Naive B cell (primary cell): Measurements from ENCODE around the gene CHADL. TPM values are rescaled to one million over a fixed set of nuclear protein-coding genes. Genes with fewer than 3 reads are reported as not detected.

Experiments
- ATAC-seq, 2 donors: fragments of 150-1000 bp; cut with Tn5 transposase; 2 replicates each; pipeline ENCODE4 v1.10.0; 2021; ENCODE audit warnings: low read depth in 2 of 2, mild to moderate bottlenecking in 2 of 2, moderate library complexity in 2 of 2
- DNase-seq: peaks from one replicate; pipeline ENCODE4 v3.0.0; 2022
- H3K27ac Mint-ChIP-seq, 6 donors: one replicate each; pipeline ENCODE4 v1.8.0; 2020 to 2022; ENCODE audit warnings: mild to moderate bottlenecking in 6 of 6, mixed read lengths in 6 of 6, moderate library complexity in 5 of 6, inconsistent platforms in 2 of 6
- H3K27me3 Mint-ChIP-seq, 3 donors: one replicate each; pipeline ENCODE4 v1.8.0; 2021 to 2022; ENCODE audit warnings: mixed read lengths in 3 of 3, mild to moderate bottlenecking in 1 of 3
- H3K36me3 Mint-ChIP-seq, 2 donors: one replicate each; pipeline ENCODE4 v1.8.0; 2020 to 2022; ENCODE audit warnings: mixed read lengths in 2 of 2, inconsistent platforms in 1 of 2, mild to moderate bottlenecking in 1 of 2
- H3K4me1 Mint-ChIP-seq, 3 donors: one replicate each; pipeline ENCODE4 v1.8.0; 2020 to 2022; ENCODE audit warnings: mixed read lengths in 3 of 3, inconsistent platforms in 1 of 3, mild to moderate bottlenecking in 1 of 3, moderate library complexity in 1 of 3
- H3K4me3 Mint-ChIP-seq, 8 donors: one replicate each; pipeline ENCODE4 v1.8.0; 2020 to 2022; ENCODE audit warnings: mild to moderate bottlenecking in 8 of 8, mixed read lengths in 8 of 8, moderate library complexity in 8 of 8, inconsistent platforms in 2 of 8
- H3K9me3 Mint-ChIP-seq, 7 donors: one replicate each; pipeline ENCODE4 v1.8.0; 2020 to 2022; ENCODE audit warnings: mixed read lengths in 7 of 7, mild to moderate bottlenecking in 5 of 7, inconsistent platforms in 2 of 7, moderate library complexity in 1 of 7
- polyA plus RNA-seq, 6 donors: library from polyadenylated mRNA; unstranded; fragments of 300-500 nt; fragmentation: Illumina TruSeq; gene quantifications; one replicate each; pipeline ENCODE4 v1.2.3, GENCODE V29; 2021; ENCODE audit warnings: low read depth in 6 of 6

The CHADL gene
- polyA plus RNA-seq, 6 donors from 2014 or later = not detected

DNA sequence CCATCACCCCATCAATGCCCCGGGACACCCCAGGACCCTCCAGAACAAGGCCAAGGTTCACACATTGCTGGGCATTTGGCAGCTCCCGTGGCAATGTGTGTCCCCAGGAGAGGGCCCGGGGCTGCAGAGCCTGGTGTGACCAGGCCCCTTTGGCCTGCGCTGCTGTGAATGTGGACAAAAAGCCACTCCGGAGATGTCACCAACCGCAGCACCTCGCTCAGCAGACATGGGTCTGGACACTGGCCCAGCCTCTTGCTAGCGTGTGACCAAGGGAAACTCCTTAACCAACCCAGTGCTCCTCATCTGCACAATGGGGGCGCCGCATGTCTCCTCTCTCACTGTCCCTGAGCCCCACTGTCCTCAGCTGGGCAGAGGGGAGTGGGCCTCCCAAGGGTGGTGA lies 8.0 kb upstream of the CHADL start:
- H3K4me3 Mint-ChIP-seq = no peak overlapping the region
- peaks cover 0 to 11% of the 10 kb centered on the region in 2 donors for H3K36me3 Mint-ChIP-seq
- no peaks in the 10 kb centered on the region for H3K9me3 Mint-ChIP-seq
- ATAC-seq = no peak
- no peaks in the 10 kb centered on the region for H3K4me1 Mint-ChIP-seq
- no peak overlapping the region for H3K27ac Mint-ChIP-seq
- no peak for DNase-seq
- no peaks in the 10 kb centered on the region for H3K27me3 Mint-ChIP-seq

GRCh38 chr22:41248314-41248713 lies 7.6 kb upstream of the CHADL start:
- no peak for DNase-seq
- ATAC-seq = no peak
- Mint-ChIP-seq H3K9me3 (no peaks in the 10 kb centered on the region), H3K4me3 (no peak overlapping the region), H3K36me3 (peaks cover 0 to 11% of the 10 kb centered on the region in 2 donors), H3K27me3 (no peaks in the 10 kb centered on the region), H3K4me1 (no peaks in the 10 kb centered on the region), H3K27ac (no peak overlapping the region)

- Mint-ChIP-seq H3K27ac (peak overlapping the region in 1 of 6 donors; percentile 60), H3K4me3 (no peak overlapping the region), H3K9me3 (no peaks in the 10 kb centered on the region), H3K36me3 (peaks cover 0 to 11% of the 10 kb centered on the region in 2 donors), H3K27me3 (no peaks in the 10 kb centered on the region), H3K4me1 (no peaks in the 10 kb centered on the region)
- ATAC-seq (no peak), DNase-seq (no peak)
Measured at GRCh38 chr22:41247703-41248102, 7.0 kb upstream of the CHADL start.

- H3K27ac Mint-ChIP-seq = peak overlapping the region in 1 of 6 donors; percentile 82
- DNase-seq (no peak), ATAC-seq (no peak)
- H3K9me3 Mint-ChIP-seq = peaks cover 0 to 2% (median 0%) of the 10 kb centered on the region in 7 donors
- no peaks in the 10 kb centered on the region for H3K4me1 Mint-ChIP-seq
- peaks cover 0 to 11% of the 10 kb centered on the region in 2 donors for H3K36me3 Mint-ChIP-seq
- no peak overlapping the region for H3K4me3 Mint-ChIP-seq
- no peaks in the 10 kb centered on the region for H3K27me3 Mint-ChIP-seq
Measured at GRCh38 chr22:41245917-41246499, 5.3 kb upstream of the CHADL start.

DNA sequence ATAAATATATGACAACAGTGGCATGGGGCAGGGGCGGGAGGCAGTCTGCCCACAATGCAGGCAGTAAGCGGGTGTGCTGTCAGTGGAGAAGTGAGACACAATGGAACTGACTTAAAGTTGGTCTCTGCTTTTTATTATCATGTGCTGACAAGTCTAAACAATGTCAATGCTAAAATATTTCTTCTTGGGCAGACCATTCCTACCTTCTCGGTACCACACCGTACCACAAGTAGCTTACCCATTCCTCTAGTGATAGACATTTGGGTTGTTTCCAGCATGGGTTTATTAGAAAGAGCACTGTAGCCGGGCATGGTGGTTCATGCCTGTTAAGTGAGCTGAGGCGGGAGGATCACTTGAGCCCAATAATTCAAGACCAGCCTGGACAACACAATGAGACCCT lies 2.6 kb upstream of the CHADL start:
- Mint-ChIP-seq H3K27me3 (no peaks in the 10 kb centered on the region), H3K4me3 (peak overlapping the region in 1 of 8 donors; percentile 25), H3K27ac (peak overlapping the region in 2 of 6 donors; percentile 7 to 18), H3K9me3 (peaks cover 0 to 2% (median 0%) of the 10 kb centered on the region in 7 donors), H3K36me3 (no peaks in the 10 kb centered on the region), H3K4me1 (peaks cover 0 to 6% (median 4%) of the 10 kb centered on the region in 3 donors)
- no peak for DNase-seq
- ATAC-seq = no peak

DNA sequence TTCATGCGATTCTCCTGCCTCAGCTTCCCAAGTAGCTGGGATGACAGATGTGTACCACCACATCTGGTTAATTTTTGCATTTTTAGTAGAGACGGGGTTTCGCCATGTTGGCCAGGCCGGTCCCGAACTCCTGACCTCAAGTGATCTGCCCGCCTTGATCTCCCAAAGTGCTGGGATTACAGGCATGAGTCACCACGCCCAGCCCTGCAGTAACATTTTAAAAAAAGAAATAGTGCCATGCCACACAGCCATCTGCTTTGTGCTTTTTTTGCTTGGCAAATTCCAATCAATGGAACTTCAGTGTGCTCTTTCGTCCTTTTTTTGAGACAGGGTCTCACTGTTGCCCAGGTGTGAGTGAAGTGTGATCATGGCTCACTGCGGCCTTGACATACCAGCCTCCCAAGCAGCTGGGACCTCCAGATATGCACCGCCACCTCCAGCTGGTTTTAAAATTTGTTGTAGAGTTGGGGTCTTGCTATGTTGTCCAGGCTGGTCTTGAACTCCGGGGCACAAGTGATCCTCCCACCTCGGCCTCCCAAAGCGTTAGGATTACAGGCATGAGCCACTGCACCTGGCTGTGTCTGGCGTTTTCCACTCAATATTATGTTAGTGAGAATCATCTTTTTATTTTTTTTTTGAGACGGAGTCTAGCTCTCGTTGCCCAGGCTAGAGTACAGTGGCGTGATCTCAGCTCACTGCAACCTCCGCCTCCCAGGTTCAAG lies 1.8 kb upstream of the CHADL start:
- Mint-ChIP-seq H3K9me3 (peaks cover 0 to 2% (median 0%) of the 10 kb centered on the region in 7 donors), H3K27me3 (no peaks in the 10 kb centered on the region), H3K4me1 (peaks cover 0 to 6% (median 4%) of the 10 kb centered on the region in 3 donors), H3K36me3 (no peaks in the 10 kb centered on the region), H3K4me3 (no peak overlapping the region), H3K27ac (peak overlapping the region in 1 of 6 donors; percentile 33)
- ATAC-seq (no peak), DNase-seq (no peak)

DNA sequence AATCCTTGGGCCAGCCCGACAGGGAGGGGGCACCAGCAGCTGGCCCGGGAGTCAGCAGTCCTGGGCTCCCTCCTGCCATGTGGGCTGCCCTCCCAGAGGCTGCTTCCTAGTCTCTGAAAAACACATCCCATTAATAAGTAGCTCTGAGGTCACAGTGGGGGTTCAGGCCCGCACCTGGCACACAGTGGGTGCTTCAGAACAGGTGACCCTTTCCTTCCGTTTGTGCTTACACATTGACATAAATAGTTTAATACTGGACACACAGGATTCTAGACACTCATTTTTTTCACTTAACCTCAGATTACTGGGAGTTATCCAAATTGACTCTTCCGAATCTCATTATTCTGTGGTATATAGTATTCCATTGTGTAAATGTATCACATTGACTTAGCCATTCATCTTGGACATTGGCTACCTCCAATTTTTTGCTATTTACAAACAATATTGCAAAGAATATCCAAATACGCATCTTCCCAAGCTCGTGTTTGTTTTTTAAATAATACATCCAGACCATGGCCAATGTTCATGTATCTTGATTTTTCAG lies 474 bp upstream of the CHADL start:
- DNase-seq = no peak
- ATAC-seq = no peak
- Mint-ChIP-seq H3K27ac (no peak overlapping the region), H3K27me3 (no peaks in the 10 kb centered on the region), H3K9me3 (peaks cover 0 to 2% (median 0%) of the 10 kb centered on the region in 7 donors), H3K36me3 (no peaks in the 10 kb centered on the region), H3K4me3 (no peak overlapping the region), H3K4me1 (peaks cover 0 to 9% (median 6%) of the 10 kb centered on the region in 3 donors)

- Mint-ChIP-seq H3K36me3 (no peaks in the 10 kb centered on the region), H3K4me1 (peaks cover 0 to 9% (median 6%) of the 10 kb centered on the region in 3 donors), H3K27me3 (no peaks in the 10 kb centered on the region), H3K4me3 (peak overlapping the region in 4 of 8 donors; percentile 15 to 78 (median 64)), H3K9me3 (peaks cover 0 to 2% (median 0%) of the 10 kb centered on the region in 7 donors), H3K27ac (peak overlapping the region in 2 of 6 donors; percentile 60 to 67)
- ATAC-seq (no peak), DNase-seq (no peak)
Measured at GRCh38 chr22:41239443-41240128, 1.1 kb downstream of the CHADL start.

DNA sequence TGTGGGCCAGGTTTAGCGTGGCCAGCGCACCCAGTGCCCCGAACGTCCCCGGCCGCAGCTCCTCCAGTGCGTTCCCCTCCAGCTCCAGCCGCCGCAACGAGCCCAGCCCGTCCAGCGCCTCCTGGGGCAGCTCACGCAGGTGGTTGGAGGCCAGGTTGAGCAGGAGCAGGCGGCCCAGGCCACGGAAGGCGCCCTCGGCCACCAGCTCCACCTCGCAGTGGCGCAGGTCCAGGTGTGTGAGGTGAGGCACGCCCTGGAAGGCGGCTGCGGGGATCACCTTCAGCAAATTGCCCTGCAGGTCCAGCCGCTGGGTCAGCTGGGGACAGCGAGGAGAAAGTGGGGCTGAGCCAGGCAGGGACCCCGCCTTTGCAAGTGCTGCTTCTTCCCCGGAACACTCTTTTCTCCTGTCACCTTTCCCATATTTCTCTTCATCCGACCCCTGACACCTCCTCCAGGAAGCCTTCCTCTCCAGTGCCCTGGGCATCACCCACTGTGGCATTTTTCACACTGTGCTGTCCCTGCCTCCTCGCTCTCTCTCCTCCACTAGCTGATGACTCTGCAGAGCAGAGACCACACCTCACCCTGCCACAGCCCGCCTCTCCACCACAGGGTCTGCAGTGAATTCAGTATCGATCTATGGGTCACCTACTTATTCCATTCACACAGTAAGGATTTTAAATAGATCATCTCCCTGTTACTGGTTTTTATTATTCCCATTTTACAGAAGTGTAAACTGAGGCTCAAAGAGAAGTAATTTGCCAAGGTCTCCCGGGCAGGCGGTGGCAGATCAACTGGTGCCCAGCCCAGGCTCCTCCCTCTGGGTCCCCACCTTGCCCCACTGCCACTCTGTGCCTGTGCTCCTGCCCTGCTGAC lies 1.9 kb downstream of the CHADL start:
- peak overlapping the region; percentile 47 to 84 (median 66) for H3K4me3 Mint-ChIP-seq
- H3K27ac Mint-ChIP-seq = peak overlapping the region in 1 of 6 donors; percentile 89
- DNase-seq = no peak
- H3K36me3 Mint-ChIP-seq = no peaks in the 10 kb centered on the region
- no peak for ATAC-seq
- H3K4me1 Mint-ChIP-seq = peaks cover 0 to 9% (median 6%) of the 10 kb centered on the region in 3 donors
- no peaks in the 10 kb centered on the region for H3K27me3 Mint-ChIP-seq
- H3K9me3 Mint-ChIP-seq = peaks cover 0 to 2% (median 0%) of the 10 kb centered on the region in 7 donors

DNA sequence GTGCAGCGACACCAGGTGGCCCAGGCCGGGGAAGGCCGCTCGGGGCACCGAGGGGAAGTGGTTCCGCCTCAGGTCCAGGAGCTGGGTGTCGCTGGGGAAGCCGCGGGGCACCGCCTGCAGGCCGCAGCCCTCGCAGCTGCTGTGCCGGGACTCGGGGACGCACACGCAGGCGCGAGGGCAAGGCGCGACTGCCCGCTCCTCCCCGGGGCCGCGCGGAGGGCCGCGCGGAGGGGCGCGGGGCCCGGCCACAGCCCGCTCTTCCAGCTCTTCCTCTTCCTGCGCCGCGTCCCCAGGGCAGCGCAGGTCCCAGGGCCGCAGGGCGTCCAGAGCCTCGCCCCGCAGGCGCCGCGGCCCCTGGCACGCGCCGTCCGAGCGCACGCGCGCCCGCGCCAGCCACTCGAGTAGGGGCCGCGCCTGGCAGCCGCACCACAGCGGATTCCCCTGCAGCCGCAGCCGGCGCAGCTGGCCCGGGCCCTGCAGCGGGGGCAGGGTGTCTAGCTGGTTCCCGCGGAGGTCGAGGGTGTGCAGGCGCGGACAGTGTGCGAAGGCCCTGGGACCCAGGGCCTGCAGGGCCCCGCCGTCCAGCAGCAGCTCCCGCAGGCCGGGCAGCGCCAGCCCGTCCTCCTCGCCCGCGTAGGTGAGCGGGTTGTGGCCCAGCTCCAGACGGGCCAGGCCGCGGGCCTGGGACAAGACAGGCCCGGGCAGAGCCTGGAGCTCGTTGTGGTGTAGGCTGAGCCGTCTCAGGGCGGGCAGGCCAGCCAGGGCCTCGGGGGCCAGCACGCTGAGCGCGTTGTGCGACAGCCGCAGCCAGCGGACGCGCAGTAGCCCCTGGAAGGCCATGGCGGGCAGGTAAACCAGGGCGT lies 2.8 kb downstream of the CHADL start:
- DNase-seq = peak; percentile 80
- peak; percentile 96 for ATAC-seq
- Mint-ChIP-seq H3K27ac (peak overlapping the region in 1 of 6 donors; percentile 45), H3K27me3 (no peaks in the 10 kb centered on the region), H3K9me3 (peaks cover 0 to 2% (median 0%) of the 10 kb centered on the region in 7 donors), H3K36me3 (no peaks in the 10 kb centered on the region), H3K4me1 (peaks cover 2 to 9% (median 6%) of the 10 kb centered on the region in 3 donors), H3K4me3 (peak overlapping the region in 6 of 8 donors; percentile 47 to 76 (median 69))

GRCh38 chr22:41237036-41237706 lies 3.6 kb downstream of the CHADL start:
- peak overlapping the region in 1 of 6 donors; percentile 45 for H3K27ac Mint-ChIP-seq
- DNase-seq = no peak
- peaks cover 0 to 2% (median 0%) of the 10 kb centered on the region in 7 donors for H3K9me3 Mint-ChIP-seq
- ATAC-seq = no peak
- no peaks in the 10 kb centered on the region for H3K36me3 Mint-ChIP-seq
- no peaks in the 10 kb centered on the region for H3K27me3 Mint-ChIP-seq
- H3K4me1 Mint-ChIP-seq = peaks cover 2 to 9% (median 6%) of the 10 kb centered on the region in 3 donors
- peak overlapping the region; percentile 47 to 76 (median 66) for H3K4me3 Mint-ChIP-seq
